GDM1 (cell line): ENCODE results near the gene GSG1L.

Experiments
- DNase-seq: peaks from one replicate; lab custom pipeline; 2025; lab: John Stamatoyannopoulos, UW

The GSG1L gene

GRCh38 chr16:28063591-28064061 is at the start of gene GSG1L:
Gene GSG1L (minus strand): TSS chr16:28063714. CDS start chr16:28063424, 290 bp downstream.
- no peak for DNase-seq

- DNase-seq: no peak
These were observed 49.4 kb upstream of the GSG1L start for GRCh38 chr16:28112908-28113307.

DNA sequence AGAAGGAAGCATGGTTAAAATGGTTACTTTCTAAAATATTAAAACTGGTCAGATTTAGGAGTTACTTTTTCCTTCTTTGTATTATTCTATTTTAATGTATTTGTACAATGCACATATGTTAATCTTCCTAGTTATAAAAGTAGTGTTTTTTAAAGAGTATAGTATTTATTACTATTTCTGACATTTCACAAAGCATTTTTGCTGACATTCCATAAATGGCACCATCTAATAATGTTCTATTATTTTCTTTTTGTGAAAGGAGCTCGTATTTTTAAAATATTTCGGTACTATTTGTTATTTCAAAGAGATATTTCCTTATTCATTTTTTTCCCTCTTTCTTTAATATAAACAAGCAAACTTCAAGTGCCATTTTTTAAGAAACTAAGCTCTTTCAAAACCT is 47.5 kb upstream of the GSG1L start:
- DNase-seq: no peak

DNA sequence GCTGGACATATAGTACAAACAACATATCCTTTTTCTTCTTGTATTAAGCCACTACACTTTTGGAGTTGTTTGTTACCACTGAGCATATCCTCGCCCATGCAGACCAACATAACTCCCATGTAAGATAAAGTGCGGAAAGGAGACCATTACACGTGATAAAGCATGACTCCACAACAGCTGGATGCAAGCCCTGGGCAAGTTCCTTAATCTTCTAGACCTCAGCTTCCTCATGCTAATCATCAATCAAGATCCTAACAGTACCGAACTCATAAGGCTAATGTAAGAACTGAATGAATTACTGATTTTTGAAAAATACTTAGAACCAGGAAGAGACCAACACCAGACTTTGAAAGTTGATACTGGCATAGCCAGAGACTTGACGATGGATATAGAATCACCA is 47.0 kb upstream of the GSG1L start:
- peak; percentile 56 for DNase-seq

- no peak for DNase-seq
These were observed 46.6 kb upstream of the GSG1L start for GRCh38 chr16:28110074-28110473.

DNA sequence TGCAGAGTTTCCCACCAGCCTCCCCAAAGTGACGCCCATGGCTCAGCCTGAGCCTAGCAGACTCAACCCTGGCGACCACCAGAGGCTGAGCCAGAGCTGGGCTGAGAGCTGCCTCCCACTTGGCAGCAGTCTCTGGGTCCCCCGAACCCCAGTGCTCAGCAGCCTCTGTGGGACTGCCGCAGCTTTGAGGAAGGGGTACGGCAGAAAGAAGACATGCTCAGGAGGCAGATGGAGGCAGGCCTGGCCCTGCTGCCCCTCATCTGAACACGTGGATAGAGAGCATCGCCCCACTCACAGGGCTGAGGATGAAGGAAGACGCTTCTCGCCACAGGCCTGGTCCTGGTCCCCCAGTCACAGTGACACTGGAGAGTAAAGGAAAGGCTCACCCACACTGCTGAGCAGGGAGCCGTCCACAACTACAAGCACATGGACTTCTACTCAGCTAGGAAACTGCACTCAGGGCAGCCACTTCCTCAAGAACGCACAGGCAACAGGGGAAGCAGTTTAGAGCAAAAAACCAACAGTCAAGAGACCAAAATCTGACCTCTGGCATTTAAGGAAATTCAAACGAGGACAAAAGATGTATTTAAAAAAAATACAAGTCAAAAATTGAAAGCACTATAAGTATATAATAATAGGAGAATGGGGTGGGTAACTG is 45.2 kb upstream of the GSG1L start:
- peak; percentile 21 for DNase-seq

- DNase-seq: no peak
These were observed 43.7 kb upstream of the GSG1L start for GRCh38 chr16:28107232-28107631.

- DNase-seq: no peak
These were observed 43.1 kb upstream of the GSG1L start for GRCh38 chr16:28106467-28107215.

GRCh38 chr16:28105954-28106353 is 42.4 kb upstream of the GSG1L start:
- DNase-seq: no peak

DNA sequence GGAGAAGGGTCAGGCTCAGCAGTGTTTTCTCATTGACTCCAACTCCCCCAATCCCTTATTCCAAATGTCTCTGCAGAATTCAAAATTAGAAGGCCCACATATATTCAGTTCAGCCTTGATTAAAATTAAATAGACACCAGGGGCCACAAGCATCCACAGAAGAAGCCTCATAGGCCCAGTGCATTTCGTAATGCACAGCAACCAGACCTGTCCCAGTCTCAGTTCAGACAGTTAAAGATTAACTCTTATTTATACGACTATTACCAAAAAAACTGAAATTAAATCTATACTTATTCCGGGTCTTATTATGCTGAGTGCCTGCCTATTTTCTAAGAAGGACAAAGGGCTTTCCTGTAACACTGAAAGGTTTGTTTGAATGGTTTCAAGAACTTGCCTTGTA is 41.8 kb upstream of the GSG1L start:
- DNase-seq: no peak

GRCh38 chr16:28104404-28104803 is 40.9 kb upstream of the GSG1L start:
- no peak for DNase-seq

- DNase-seq: no peak
These were observed 40.1 kb upstream of the GSG1L start for GRCh38 chr16:28103516-28104170.

DNA sequence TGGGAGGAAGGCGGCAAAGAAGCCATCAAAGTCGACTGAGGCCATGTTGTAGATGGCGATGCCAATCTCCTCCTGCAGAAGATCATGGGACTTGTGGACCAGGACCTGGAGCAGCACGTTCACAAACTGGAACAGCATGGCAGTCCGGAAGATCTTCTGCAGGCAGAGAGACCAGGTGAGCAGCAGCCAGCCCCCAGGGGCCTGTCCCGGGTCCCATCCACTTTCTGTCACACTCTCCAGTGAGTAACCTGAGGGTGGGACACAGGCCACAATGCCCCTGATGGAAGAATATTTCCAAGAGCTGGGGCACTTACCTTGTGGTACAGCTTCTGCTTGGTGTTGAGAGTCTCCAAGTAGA is 38.0 kb upstream of the GSG1L start:
- no peak for DNase-seq

DNA sequence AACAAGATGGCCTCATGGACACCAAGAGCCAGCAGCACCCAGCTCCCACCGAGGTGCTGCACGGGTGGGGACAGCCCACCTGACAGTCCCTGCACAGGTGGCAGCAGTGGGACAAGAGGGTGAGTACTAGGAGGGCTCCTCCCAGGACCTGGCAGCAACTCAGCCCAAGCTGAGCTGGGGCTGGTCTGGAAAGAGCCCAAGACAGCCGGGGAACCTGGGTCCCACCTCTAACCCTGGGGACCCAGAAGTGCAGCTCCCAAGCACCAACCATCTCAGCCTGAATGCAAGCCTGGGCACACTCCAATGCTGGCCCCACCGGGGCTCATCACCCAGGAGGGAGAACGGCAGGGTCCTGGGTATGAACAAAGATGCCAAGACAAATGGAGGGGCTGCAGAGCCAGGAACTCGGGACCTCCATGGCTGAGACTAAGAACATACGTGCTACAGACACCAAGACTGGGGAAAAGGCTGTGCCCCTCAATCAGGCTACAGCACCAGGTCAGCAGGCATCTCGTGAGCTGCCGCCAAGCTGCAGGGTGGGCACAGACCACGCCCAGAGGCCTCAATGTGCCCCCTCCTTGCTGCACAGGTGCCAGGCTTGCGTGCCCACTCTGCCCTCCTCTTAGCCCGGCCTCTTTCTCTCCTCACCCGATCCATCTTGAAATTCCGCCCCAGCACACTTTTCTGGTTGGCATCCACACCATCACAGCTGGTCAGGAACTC is 37.5 kb upstream of the GSG1L start:
- DNase-seq: no peak

GRCh38 chr16:28098959-28099945 is 35.7 kb upstream of the GSG1L start:
- DNase-seq: no peak

GRCh38 chr16:28098171-28098958 is 34.9 kb upstream of the GSG1L start:
- no peak for DNase-seq

DNA sequence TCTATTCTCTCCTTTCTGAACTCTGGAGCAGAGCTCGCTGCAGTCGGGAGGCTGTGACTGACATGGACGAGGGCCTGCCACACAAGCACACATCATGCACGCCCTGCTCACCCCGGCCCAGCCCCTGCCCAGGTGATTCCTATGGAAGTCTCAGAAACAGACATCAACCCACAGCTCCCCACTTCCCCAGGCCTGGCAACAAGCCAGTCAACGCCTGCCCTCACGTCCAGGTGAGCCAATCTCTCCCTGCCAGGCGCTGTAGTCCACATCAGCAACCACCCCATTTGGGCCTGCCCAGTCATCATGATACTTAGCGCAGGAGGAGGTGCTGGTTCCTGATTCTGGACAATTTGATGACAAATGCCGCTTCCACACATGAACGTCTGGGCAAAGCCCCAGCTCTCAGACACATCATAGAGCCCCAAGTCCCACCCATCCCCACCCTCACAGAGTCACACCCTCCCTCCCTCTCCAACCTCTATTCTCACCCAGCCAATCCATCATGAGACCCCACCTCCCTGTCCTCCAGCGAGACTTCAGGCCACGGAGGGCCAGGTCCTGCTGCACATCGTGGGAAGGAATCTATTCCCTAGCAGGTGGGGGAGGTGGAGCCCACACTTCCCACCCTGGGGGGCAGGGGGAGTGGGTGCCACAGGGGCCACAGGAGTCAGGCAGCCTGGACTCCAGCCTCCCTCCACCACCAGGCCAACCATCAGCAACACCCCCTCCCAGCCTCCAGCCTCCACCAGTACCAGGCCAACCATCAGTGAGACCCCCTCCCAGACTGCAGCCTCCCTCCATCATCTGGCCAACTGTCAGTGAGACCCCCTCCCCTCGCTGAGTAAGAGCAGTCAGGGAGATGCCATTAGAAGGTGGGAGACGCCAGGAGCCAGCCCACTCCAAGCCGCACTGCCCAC is 33.7 kb upstream of the GSG1L start:
- no peak for DNase-seq

- no peak for DNase-seq
These were observed 29.8 kb upstream of the GSG1L start for GRCh38 chr16:28093385-28093725.

- no peak for DNase-seq
These were observed 29.3 kb upstream of the GSG1L start for GRCh38 chr16:28092721-28093384.
